GM12878 (cell line): ENCODE data around the gene RPS6KA2. TPM values are rescaled to one million over a fixed set of nuclear protein-coding genes. Genes with fewer than 3 reads are reported as not detected.

ENCODE experiments used
- ATAC-seq: fragments of 200-7000 bp; cut with Tn5 transposase; 3 replicates; pipeline ENCODE4 v1.9.1; 2020; ENCODE audit warnings: mild to moderate bottlenecking, moderate library complexity
- BruUV-seq: library from RNA; stranded (reverse); fragments of 400-500 nt; replicated peaks from 2 replicates; lab custom pipeline; 2021; lab: Mats Ljungman, UMichigan
- CTCF ChIA-PET: fragments of 300-600 bp; sonication (Branson Sonifier 250); formaldehyde crosslinking; extraction: SDS; loops from one replicate; lab custom pipeline; 2021; ENCODE audit warnings: inconsistent platforms; lab: Yijun Ruan, JAX
- POLR2A ChIA-PET: fragments of 350-600 bp; formaldehyde crosslinking; extraction: SDS; loops from one replicate; lab custom pipeline; 2021; ENCODE audit warnings: inconsistent platforms; lab: Charles Lee
- RAD21 ChIA-PET: fragments of 300-600 bp; sonication (Branson Sonifier 250); formaldehyde crosslinking; loops from one replicate; lab custom pipeline; 2023; ENCODE audit warnings: antibody characterized with exemption; ENCODE audit not compliant: unreplicated experiment; lab: Charles Lee
- SMC1A ChIA-PET: fragments of 300-600 bp; sonication (Branson Sonifier 250); formaldehyde crosslinking; loops from one replicate; lab custom pipeline; 2023; ENCODE audit not compliant: unreplicated experiment, uncharacterized antibody; lab: Charles Lee
- DNase-seq: peaks from one replicate; pipeline ENCODE4 v3.0.0-alpha.2; 2011; ENCODE audit warnings: low read depth, low spot score
- FAIRE-seq: peaks from 3 replicates; lab custom pipeline; 2011; peaks lifted over from hg19 to GRCh38; lab: Jason Lieb, UNC
- H2AFZ ChIP-seq: 2 replicates; pipeline ENCODE4 v1.6.0; 2011; ENCODE audit warnings: low read depth, low read length, control low read depth; ENCODE audit not compliant: control insufficient read depth
- H3K27ac ChIP-seq: 2 replicates; pipeline ENCODE4 v1.5.1; 2011; ENCODE audit warnings: control low read depth; ENCODE audit not compliant: control insufficient read depth, insufficient read depth
- H3K27me3 ChIP-seq, 2 experiments: replicated peaks in 1 of 2; 2 replicates each; pipeline versions ENCODE4 v1.6.0 to v1.6.1; 2011; ENCODE audit warnings: low read length in 1 of 2; ENCODE audit not compliant: control insufficient read depth in 2 of 2, insufficient read depth in 2 of 2
- H3K36me3 ChIP-seq, 2 experiments: 2 replicates each; pipeline ENCODE4 v1.5.1; 2011; ENCODE audit warnings: low read length in 1 of 2; ENCODE audit not compliant: control insufficient read depth in 2 of 2, insufficient read depth in 2 of 2
- H3K4me1 ChIP-seq: 2 replicates; pipeline ENCODE4 v1.6.1; 2011; ENCODE audit warnings: mild to moderate bottlenecking, low read length, moderate library complexity, mixed read lengths; ENCODE audit not compliant: control insufficient read depth, insufficient read depth
- H3K4me2 ChIP-seq: 2 replicates; pipeline ENCODE4 v1.6.0; 2011; ENCODE audit warnings: control low read depth; ENCODE audit not compliant: control insufficient read depth, insufficient read depth
- H3K4me3 ChIP-seq: fragments of 200-600 bp; sonication (generic); 2 replicates; pipeline ENCODE4 v1.5.1; 2016
- H3K79me2 ChIP-seq: 2 replicates; pipeline ENCODE4 v1.6.0; 2011; ENCODE audit warnings: low read length; ENCODE audit not compliant: control insufficient read depth, insufficient read depth
- H3K9ac ChIP-seq: 2 replicates; pipeline ENCODE4 v1.8.0; 2011; ENCODE audit warnings: low read length, control low read depth, mixed read lengths; ENCODE audit not compliant: control insufficient read depth, insufficient read depth
- H3K9me3 ChIP-seq: replicated peaks from 3 replicates; pipeline ENCODE4 v1.5.1; 2011; ENCODE audit warnings: mild to moderate bottlenecking, low read length; ENCODE audit not compliant: control insufficient read depth, insufficient read depth
- H4K20me1 ChIP-seq: 2 replicates; pipeline ENCODE4 v1.6.0; 2011; ENCODE audit not compliant: control insufficient read depth, insufficient read depth
- ASH2L ChIP-seq: fragments of 300-600, 200-600 bp; sonication (generic); IDR thresholded peaks from 2 replicates; pipeline ENCODE4 v1.6.1; 2017; ENCODE audit warnings: low read depth, mild to moderate bottlenecking, borderline replicate concordance
- CEBPB ChIP-seq, 2 experiments: fragments of 150-350 bp in 1 of 2; IDR thresholded peaks; 2 replicates each; pipeline ENCODE4 v1.6.1; 2012 to 2014; ENCODE audit warnings: low read depth in 2 of 2, low read length in 2 of 2, borderline replicate concordance in 1 of 2, inconsistent platforms in 1 of 2
- CHD2 ChIP-seq: IDR thresholded peaks from 2 replicates; pipeline ENCODE4 v1.6.1; 2011; ENCODE audit warnings: low read depth, low read length, improper control_type of control experiment, borderline replicate concordance
- EGR1 ChIP-seq, 2 experiments: IDR thresholded peaks; 1 replicate in 1 of 2; 2 replicates in 1 of 2; pipeline ENCODE4 v1.6.1; 2011 to 2012; ENCODE audit warnings: low read depth in 2 of 2, low read length in 2 of 2, borderline replicate concordance in 1 of 2, mild to moderate bottlenecking in 1 of 2, moderate library complexity in 1 of 2
- ESRRA ChIP-seq: IDR thresholded peaks from 2 replicates; pipeline ENCODE4 v1.6.1; 2012; ENCODE audit warnings: mild to moderate bottlenecking, low read length, improper control_type of control experiment
- PKNOX1 ChIP-seq: fragments of 450-650 bp; IDR thresholded peaks from 2 replicates; pipeline ENCODE4 v1.6.1; 2016; ENCODE audit warnings: mild to moderate bottlenecking
- POU2F2 ChIP-seq: IDR thresholded peaks from 3 replicates; pipeline ENCODE4 v1.6.1; 2011; ENCODE audit warnings: low read depth, mild to moderate bottlenecking, low read length, borderline replicate concordance
- SIN3A ChIP-seq: IDR thresholded peaks from 2 replicates; pipeline ENCODE4 v1.6.1; 2012; ENCODE audit warnings: low read depth, low read length, improper control_type of control experiment
- SP1 ChIP-seq: IDR thresholded peaks from one replicate; pipeline ENCODE4 v1.6.1; 2011; ENCODE audit warnings: low read depth, low read length
- SREBF2 ChIP-seq: IDR thresholded peaks from 2 replicates; pipeline ENCODE4 v1.6.1; 2012; ENCODE audit warnings: mild to moderate bottlenecking, low read length
- TAF1 ChIP-seq: IDR thresholded peaks from 2 replicates; pipeline ENCODE4 v1.6.1; 2011; ENCODE audit warnings: mild to moderate bottlenecking, low read depth, low read length, borderline replicate concordance
- USF1 ChIP-seq: IDR thresholded peaks from 2 replicates; pipeline ENCODE4 v1.6.1; 2011; ENCODE audit warnings: borderline replicate concordance, low read depth, mild to moderate bottlenecking, moderate library complexity, mixed read lengths, low read length; ENCODE audit not compliant: insufficient read depth; ENCODE audit errors: extremely low read length
- WGBS: methylation state at CpG from one replicate; pipeline ENCODE4 v1.1.6; 2016; ENCODE audit warnings: low lambda C conversion rate; ENCODE audit not compliant: insufficient replicate concordance, insufficient coverage; ENCODE audit errors: missing lambda C conversion rate; 5-methylcytosine and 5-hydroxymethylcytosine counted together
- in situ Hi-C: fragments of 300-500 bp; cut with MboI; formaldehyde crosslinking; loops from 9 replicates; pipeline ENCODE4 v1.14.3; 2018; ENCODE audit warnings: mixed read lengths
- intact Hi-C: fragments of 100-400 bp; cut with micrococcal nuclease; formaldehyde crosslinking; loops from one replicate; pipeline ENCODE4 v1.14.2; 2022; ENCODE audit not compliant: unreplicated experiment
- polyA plus RNA-seq, 11 experiments: library from polyadenylated mRNA; depleted of rRNA in 4 of 11; unstranded in 6 of 11; stranded (reverse) in 5 of 11; fragments of >200 nt; fragmentation: Nextera tagmentation in 4 of 11; fragmentation: Illumina TruSeq in 1 of 11; extraction: Ambion mirVana in 4 of 11; extraction: Trizol in 1 of 11; gene quantifications; 1 replicate in 1 of 11; 2 replicates in 10 of 11; pipeline versions ENCODE4 v1.2.1 to v1.2.3, GENCODE V29; 2011 to 2016; ENCODE audit warnings: inconsistent platforms in 2 of 11, missing spikeins in 2 of 11, low read depth in 1 of 11
- total RNA-seq, 4 experiments: library from RNA; depleted of rRNA in 3 of 4; stranded (reverse); fragments of >200 nt in 3 of 4; fragmentation: Illumina TruSeq in 1 of 4; extraction: Trizol in 1 of 4; gene quantifications; 2 replicates each; pipeline versions ENCODE4 v1.2.1 to v1.2.3, GENCODE V29; 2013 to 2021
- TF ChIP-seq, protein P1 (sequence below): IDR thresholded peaks from 2 replicates; pipeline ENCODE4 v1.6.1; 2011; ENCODE audit warnings: low read depth, mild to moderate bottlenecking, low read length, moderate library complexity, borderline replicate concordance; ENCODE audit errors: extremely low read depth

RPS6KA2 gene
- total and polyA plus RNA-seq, 10 of the 15 experiments (the other 5 are each of a cell fraction or from before 2014, with no cell fraction given) = 0.02 to 1.0 (median 0.22) TPM; not detected in 1

DNA sequence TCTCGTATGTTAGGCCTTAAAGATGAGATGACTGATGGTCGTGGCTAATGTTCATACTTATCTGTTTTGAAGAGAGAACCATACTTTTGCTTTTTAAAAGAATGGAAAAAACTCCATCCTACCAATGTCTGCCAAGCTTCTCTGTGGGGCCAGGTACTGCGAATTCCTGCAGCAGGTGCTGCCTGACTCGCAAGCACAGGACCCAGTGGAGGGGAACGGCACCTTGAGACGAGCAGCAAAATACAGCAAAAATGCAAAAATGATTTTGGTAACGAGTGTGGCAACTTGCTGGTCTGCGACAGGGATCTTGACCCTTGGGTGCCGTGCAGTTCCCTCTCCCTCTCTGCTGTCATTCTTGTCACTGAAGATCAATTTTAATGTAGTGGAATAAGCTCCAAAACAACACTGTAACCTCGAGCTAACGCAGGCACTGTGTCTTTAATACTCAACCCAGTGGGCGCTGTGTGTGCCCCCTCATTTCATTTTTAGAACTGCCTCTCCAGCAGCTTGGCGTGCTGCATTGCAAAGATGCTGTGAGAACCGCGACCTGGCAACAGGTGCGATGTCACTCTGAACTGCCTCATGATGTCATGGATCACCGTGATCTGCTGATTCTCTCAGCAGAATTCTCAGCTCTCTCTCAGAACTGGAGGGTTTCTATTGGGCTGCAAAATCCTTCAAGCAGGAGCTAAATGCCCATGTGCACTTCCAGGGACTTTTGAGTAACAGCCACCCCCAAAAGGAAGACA is 92.2 kb downstream of the RPS6KA2 start:
- intact Hi-C loops (no loop called here), in situ Hi-C loops (no loop called here)
- no peaks in the 10 kb centered on the region for H4K20me1 ChIP-seq
- ATAC-seq (no peak), FAIRE-seq (peak; percentile 13), DNase-seq (no peak)
- H3K9ac ChIP-seq = no peak overlapping the region
- POLR2A ChIA-PET = no interaction called here
- TF ChIP-seq SIN3A = no peak
- TF ChIP-seq SREBF2 = no peak
- no peak for TF ChIP-seq ESRRA
- TF ChIP-seq CHD2 = no peak
- SMC1A ChIA-PET = interaction anchor here (0.6 to 1.1 kb wide), 3 partner anchors 11 to 215 kb away, joined by 3 to 6 read pairs (median 4); no protein-coding TSS in a partner anchor
- H3K9me3 ChIP-seq = no peaks in the 10 kb centered on the region
- H3K36me3 ChIP-seq = no peaks in the 10 kb centered on the region; a peak in 1 of 4 replicates
- no peak overlapping the region for H2AFZ ChIP-seq
- H3K4me2 ChIP-seq = no peak overlapping the region
- no peaks in the 10 kb centered on the region for H3K27me3 ChIP-seq
- H3K4me1 ChIP-seq = no peaks in the 10 kb centered on the region
- WGBS = 59% methylated on average over 17 of the region's 17 CpGs
- no TSS peak for BruUV-seq
- RAD21 ChIA-PET = no interaction called here
- CTCF ChIA-PET = no interaction called here
- H3K27ac ChIP-seq = no peak overlapping the region
- no peak overlapping the region for H3K4me3 ChIP-seq
- no peaks in the 10 kb centered on the region for H3K79me2 ChIP-seq

- no peaks in the 10 kb centered on the region for H3K27me3 ChIP-seq
- CTCF ChIA-PET = no interaction called here
- in situ Hi-C loops = no loop called here
- no peak for TF ChIP-seq POU2F2
- no peak for TF ChIP-seq CHD2
- TF ChIP-seq, protein P1, sequence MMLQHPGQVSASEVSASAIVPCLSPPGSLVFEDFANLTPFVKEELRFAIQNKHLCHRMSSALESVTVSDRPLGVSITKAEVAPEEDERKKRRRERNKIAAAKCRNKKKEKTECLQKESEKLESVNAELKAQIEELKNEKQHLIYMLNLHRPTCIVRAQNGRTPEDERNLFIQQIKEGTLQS = no peak
- TF ChIP-seq PKNOX1 = no peak
- no peak for TF ChIP-seq ASH2L
- TF ChIP-seq EGR1 (IDR thresholded peaks at IDR 0.05; ENCODE audit: borderline replicate concordance in 1 of 2, low read depth in 2 of 2, low read length in 2 of 2) = no peak
- no peak for TF ChIP-seq TAF1
- no peak for TF ChIP-seq SP1
- no peak for TF ChIP-seq CEBPB (IDR thresholded peaks at IDR 0.05; ENCODE audit: borderline replicate concordance in 1 of 2, low read depth in 2 of 2, low read length in 2 of 2)
- TF ChIP-seq USF1 = no peak
These were observed 93.7 kb downstream of the RPS6KA2 start for GRCh38 chr6:166533205-166533824.

More at GRCh38 chr6:166533205-166533824, 93.7 kb downstream of the RPS6KA2 start:
- Histone ChIP-seq H3K4me3 (no peak overlapping the region), H3K4me2 (no peak overlapping the region), H3K36me3 (no peaks in the 10 kb centered on the region; a peak in 1 of 4 replicates), H4K20me1 (no peaks in the 10 kb centered on the region), H3K79me2 (no peaks in the 10 kb centered on the region), H3K27ac (no peak overlapping the region), H3K9me3 (no peaks in the 10 kb centered on the region; the same call in 2 of the 3 replicates), H3K9ac (no peak overlapping the region), H3K4me1 (no peaks in the 10 kb centered on the region), H2AFZ (no peak overlapping the region)
- FAIRE-seq = no peak
- ChIA-PET RAD21 (interaction anchor here (0.6 kb wide), 1 partner anchor 116 kb away, joined by 3 read pairs; no protein-coding TSS in a partner anchor), SMC1A (no interaction called here), POLR2A (no interaction called here)
- DNase-seq = no peak
- BruUV-seq = no TSS peak
- no peak for ATAC-seq
- WGBS = 58% methylated on average over 15 of the region's 15 CpGs
- intact Hi-C loops = no loop called here
